IMR-90 (cell line): Measurements from ENCODE around the gene HOXC6. TPM values are rescaled to one million over a fixed set of nuclear protein-coding genes. Genes with fewer than 3 reads are reported as not detected.

Experiments
- ATAC-seq: fragments of 200-7000 bp; cut with Tn5 transposase; 2 replicates; pipeline ENCODE4 v1.9.1; 2020; ENCODE audit warnings: low read depth, mild to moderate bottlenecking, moderate library complexity
- BruUV-seq: library from RNA; stranded (reverse); fragments of 400-500 nt; replicated peaks from 2 replicates; lab custom pipeline; 2021; lab: Mats Ljungman, UMichigan
- CTCF ChIA-PET: fragments of 300-600 bp; formaldehyde crosslinking; extraction: SDS; loops from one replicate; lab custom pipeline; 2021; ENCODE audit warnings: antibody characterized with exemption; lab: Yijun Ruan, JAX
- POLR2A ChIA-PET: fragments of 300-600 bp; sonication (Branson Sonifier 250); formaldehyde crosslinking; loops from one replicate; lab custom pipeline; 2022; ENCODE audit warnings: antibody characterized with exemption; ENCODE audit not compliant: unreplicated experiment; lab: Charles Lee
- DNase-seq: peaks from one replicate; pipeline ENCODE4 v3.0.0; 2013
- H2AFZ ChIP-seq: replicated peaks from 2 replicates; pipeline ENCODE3; 2013; ENCODE audit warnings: low read length, mild to moderate bottlenecking; ENCODE audit not compliant: poor library complexity
- H2AK5ac ChIP-seq: 2 replicates; pipeline ENCODE4 v1.6.1; 2013; ENCODE audit warnings: low read depth, low read length, inconsistent platforms
- H2AK9ac ChIP-seq: replicated peaks from 2 replicates; pipeline ENCODE3; 2013; ENCODE audit warnings: mild to moderate bottlenecking, low read depth, low read length, moderate library complexity; ENCODE audit not compliant: poor library complexity
- H2BK120ac ChIP-seq: 2 replicates; pipeline ENCODE4 v1.6.1; 2013; ENCODE audit warnings: low read depth, low read length, inconsistent platforms
- H2BK15ac ChIP-seq: 3 replicates; pipeline ENCODE4 v1.6.1; 2013; ENCODE audit warnings: low read depth, low read length, inconsistent platforms
- H2BK20ac ChIP-seq: 2 replicates; pipeline ENCODE4 v1.6.1; 2013; ENCODE audit warnings: low read depth, mild to moderate bottlenecking, inconsistent platforms, low read length, moderate library complexity
- H2BK5ac ChIP-seq: 2 replicates; pipeline ENCODE4 v1.6.1; 2013; ENCODE audit warnings: mild to moderate bottlenecking, low read depth, low read length, inconsistent platforms; ENCODE audit not compliant: poor library complexity, severe bottlenecking
- H3K14ac ChIP-seq: replicated peaks from 2 replicates; pipeline ENCODE4 v1.6.1; 2013; ENCODE audit warnings: low read depth, low read length, inconsistent platforms
- H3K18ac ChIP-seq: 2 replicates; pipeline ENCODE4 v1.6.1; 2013; ENCODE audit warnings: low read depth, low read length, control low read depth
- H3K23ac ChIP-seq: 2 replicates; pipeline ENCODE4 v1.6.1; 2013; ENCODE audit warnings: low read depth, low read length, inconsistent platforms
- H3K27ac ChIP-seq: 2 replicates; pipeline ENCODE4 v1.5.1; 2013; ENCODE audit warnings: mild to moderate bottlenecking, control low read depth, low read length; ENCODE audit not compliant: insufficient read depth
- H3K27me3 ChIP-seq: 2 replicates; pipeline ENCODE4 v1.6.1; 2013; ENCODE audit warnings: low read length; ENCODE audit not compliant: control insufficient read depth, insufficient read depth
- H3K36me3 ChIP-seq: 2 replicates; pipeline ENCODE4 v1.6.1; 2013; ENCODE audit warnings: low read length, mixed read lengths; ENCODE audit not compliant: control insufficient read depth, insufficient read depth
- H3K4ac ChIP-seq: 2 replicates; pipeline ENCODE4 v1.6.1; 2013; ENCODE audit warnings: low read depth, low read length, inconsistent platforms
- H3K4me1 ChIP-seq: 2 replicates; pipeline ENCODE4 v1.6.1; 2013; ENCODE audit warnings: low read length, mixed read lengths; ENCODE audit not compliant: control insufficient read depth, insufficient read depth
- H3K4me2 ChIP-seq: 2 replicates; pipeline ENCODE4 v1.6.1; 2013; ENCODE audit warnings: low read depth, mild to moderate bottlenecking, control low read depth, low read length, moderate library complexity
- H3K4me3 ChIP-seq: 2 replicates; pipeline ENCODE4 v1.5.1; 2013; ENCODE audit warnings: low read depth, mild to moderate bottlenecking, control low read depth, low read length, moderate library complexity; ENCODE audit not compliant: insufficient read depth
- H3K56ac ChIP-seq: 2 replicates; pipeline ENCODE4 v1.6.1; 2013; ENCODE audit warnings: low read length, inconsistent platforms; ENCODE audit not compliant: insufficient read depth; ENCODE audit errors: extremely low read depth
- H3K79me1 ChIP-seq, 2 experiments: 2 replicates each; pipeline ENCODE4 v1.6.1; 2013; ENCODE audit warnings: low read length in 2 of 2, inconsistent platforms in 1 of 2, low read depth in 1 of 2
- H3K9ac ChIP-seq: 2 replicates; pipeline ENCODE4 v1.6.1; 2013; ENCODE audit warnings: low read depth, low read length, control low read depth
- H3K9me1 ChIP-seq: 2 replicates; pipeline ENCODE4 v1.6.1; 2013; ENCODE audit warnings: low read length, inconsistent platforms; ENCODE audit not compliant: insufficient read depth
- H3K9me3 ChIP-seq: 2 replicates; pipeline ENCODE4 v1.6.1; 2013; ENCODE audit warnings: low read length; ENCODE audit not compliant: control insufficient read depth, insufficient read depth
- H4K20me1 ChIP-seq: 2 replicates; pipeline ENCODE4 v1.6.1; 2013; ENCODE audit warnings: low read length, inconsistent platforms; ENCODE audit not compliant: insufficient read depth
- H4K5ac ChIP-seq: 2 replicates; pipeline ENCODE4 v1.6.1; 2013; ENCODE audit warnings: mild to moderate bottlenecking, low read depth, low read length, control low read depth
- H4K8ac ChIP-seq, 2 experiments: 2 replicates each; pipeline ENCODE4 v1.6.1; 2013; ENCODE audit warnings: low read depth in 2 of 2, low read length in 2 of 2, control low read depth in 1 of 2, inconsistent platforms in 1 of 2
- H4K91ac ChIP-seq: 2 replicates; pipeline ENCODE4 v1.6.1; 2013; ENCODE audit warnings: low read depth, low read length, inconsistent platforms; ENCODE audit not compliant: insufficient read depth
- BHLHE40 ChIP-seq: fragments of 150-350 bp; IDR thresholded peaks from 2 replicates; pipeline ENCODE4 v1.6.1; 2016; ENCODE audit warnings: mild to moderate bottlenecking, low read depth, low read length
- WGBS, 2 experiments: methylation state at CpG; one replicate each; pipeline versions ENCODE4 v1.1.5 to v1.1.7; 2013; ENCODE audit warnings: missing lambda C conversion rate in 2 of 2; ENCODE audit not compliant: insufficient read length in 1 of 2; ENCODE audit errors: extremely low coverage in 2 of 2; 5-methylcytosine and 5-hydroxymethylcytosine counted together
- dilution Hi-C: fragments of 300-500 bp; cut with HindIII; formaldehyde crosslinking; loops from one replicate; pipeline ENCODE4 v1.14.3; 2018; ENCODE audit warnings: low sequenced_read_pairs; ENCODE audit not compliant: unreplicated experiment
- in situ Hi-C: fragments of 300-500 bp; cut with MboI; formaldehyde crosslinking; loops from 3 replicates; pipeline ENCODE4 v1.14.3; 2019; ENCODE audit warnings: low sequenced_read_pairs, inconsistent platforms, mixed read lengths
- intact Hi-C: fragments of 100-400 bp; cut with micrococcal nuclease; formaldehyde crosslinking; loops from 2 replicates; pipeline ENCODE4 v1.10.0; 2022
- polyA plus RNA-seq, 3 experiments: library from polyadenylated mRNA; depleted of rRNA; stranded (reverse); fragments of >200 nt; gene quantifications; 2 replicates each; pipeline ENCODE4 v1.2.3, GENCODE V29; 2012; ENCODE audit warnings: low replicate concordance in 1 of 3
- total RNA-seq: library from RNA; depleted of rRNA; stranded (reverse); fragments of >200 nt; gene quantifications from 2 replicates; pipeline ENCODE4 v1.2.3, GENCODE V29; 2012

The HOXC6 gene
- total and polyA plus RNA-seq, 2 of the 4 experiments (the other 2 are of a cell fraction): 1.1 TPM; not detected in 1

DNA sequence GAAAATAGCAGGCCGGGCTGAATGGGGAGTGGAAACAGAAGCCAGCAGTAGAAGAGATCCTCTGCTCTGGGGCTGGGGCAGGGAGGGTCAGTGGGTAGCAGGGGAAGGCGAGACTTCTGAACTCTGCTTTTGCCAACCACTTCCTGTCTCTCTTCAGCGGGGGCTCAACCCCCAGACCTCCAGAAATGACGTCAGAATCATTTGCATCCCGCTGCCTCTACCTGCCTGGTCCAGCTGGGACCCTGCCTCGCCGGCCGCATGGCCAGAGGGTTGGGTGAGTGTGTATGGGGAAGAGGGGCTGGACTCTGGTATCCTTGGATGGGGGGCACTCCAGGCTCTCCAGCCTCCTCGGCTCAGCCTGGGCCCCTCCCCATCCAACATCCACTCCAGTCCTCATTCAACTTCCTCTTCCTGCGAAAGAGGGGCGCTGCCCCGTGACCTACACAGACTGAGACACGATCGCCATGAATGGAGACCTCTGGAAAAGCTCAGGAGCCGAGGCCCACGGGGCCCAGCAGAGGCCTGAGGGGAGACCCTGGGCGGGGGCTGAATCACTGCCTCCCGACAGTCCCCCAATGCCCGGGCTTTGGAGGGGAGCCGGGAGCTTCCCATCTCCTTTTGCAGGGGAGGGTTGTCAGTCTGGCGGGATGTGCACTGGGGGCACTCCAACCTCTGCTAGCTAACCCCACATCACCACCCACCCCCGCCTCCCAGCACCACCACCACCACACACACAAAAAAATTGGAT, 24.9 kb downstream of the HOXC6 start:
- Histone ChIP-seq H3K9me1 (no peaks in the 10 kb centered on the region), H2AK5ac (no peak overlapping the region), H2BK120ac (no peak overlapping the region), H3K23ac (no peak overlapping the region), H3K56ac (no peak overlapping the region), H3K27me3 (peaks cover 75% of the 10 kb centered on the region), H3K9ac (no peak overlapping the region), H3K4me3 (peak overlapping the region; percentile 15; the same call in 1 of the 2 replicates), H3K79me1 (no peaks in the 10 kb centered on the region), H2BK5ac (no peak overlapping the region), H3K9me3 (no peaks in the 10 kb centered on the region), H4K20me1 (no peaks in the 10 kb centered on the region), H3K18ac (no peak overlapping the region), H2AFZ (peak overlapping the region; percentile 40), H2BK15ac (no peak overlapping the region), H3K4me2 (no peak overlapping the region), H2BK20ac (no peak overlapping the region), H3K36me3 (no peaks in the 10 kb centered on the region), H4K5ac (no peak overlapping the region), H4K91ac (no peak overlapping the region), H4K8ac (no peak overlapping the region), H2AK9ac (no peak overlapping the region), H3K27ac (no peak overlapping the region), H3K4me1 (no peaks in the 10 kb centered on the region), H3K14ac (no peak overlapping the region), H3K4ac (no peak overlapping the region)
- ChIA-PET POLR2A (interaction anchor here (1.0 kb wide), 1 partner anchor 121 kb away, joined by 3 read pairs; no protein-coding TSS in a partner anchor), CTCF (no interaction called here)
- dilution Hi-C loops: no loop called here
- DNase-seq (no peak), ATAC-seq (no peak)
- 40% methylated on average over 1 of the region's 22 CpGs; no CpG with 5 or more reads in 1 of the 2 experiments for WGBS, 2 experiments
- no TSS peak for BruUV-seq
- intact Hi-C loops: no loop called here
- TF ChIP-seq BHLHE40: no peak
- in situ Hi-C loops: no loop called here
